Measurements from ENCODE around the gene CALY.

DNA sequence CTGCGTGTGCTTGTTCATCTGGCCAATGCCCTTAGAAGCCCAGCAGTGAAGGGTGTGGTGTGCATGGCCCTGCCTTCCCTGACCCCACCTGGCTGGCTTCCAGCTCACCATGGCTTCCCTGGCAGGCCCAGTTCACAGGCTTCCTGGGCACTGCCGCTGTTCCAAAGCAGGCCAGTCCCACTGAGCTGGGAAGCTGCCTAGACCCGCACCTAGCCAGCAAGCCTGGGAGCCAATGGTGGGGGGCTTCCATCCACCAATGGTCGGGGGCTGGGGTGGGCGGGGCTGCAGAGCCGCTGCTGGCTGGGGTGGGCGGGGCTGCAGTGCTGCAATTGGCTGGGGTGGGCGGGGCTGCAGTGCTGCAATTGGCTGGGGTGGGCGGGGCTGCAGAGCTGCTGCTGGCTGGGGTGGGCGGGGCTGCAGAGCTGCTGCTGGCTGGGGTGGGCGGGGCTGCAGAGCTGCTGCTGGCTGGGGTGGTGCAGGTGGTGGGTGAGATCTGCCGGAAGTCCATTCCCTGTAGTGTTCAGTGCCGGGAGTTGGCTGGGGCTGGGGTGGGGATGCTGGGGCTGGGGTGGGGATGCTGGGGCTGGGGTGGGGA is 12.4 kb downstream of the CALY start:
- TF ChIP-seq, protein P1, sequence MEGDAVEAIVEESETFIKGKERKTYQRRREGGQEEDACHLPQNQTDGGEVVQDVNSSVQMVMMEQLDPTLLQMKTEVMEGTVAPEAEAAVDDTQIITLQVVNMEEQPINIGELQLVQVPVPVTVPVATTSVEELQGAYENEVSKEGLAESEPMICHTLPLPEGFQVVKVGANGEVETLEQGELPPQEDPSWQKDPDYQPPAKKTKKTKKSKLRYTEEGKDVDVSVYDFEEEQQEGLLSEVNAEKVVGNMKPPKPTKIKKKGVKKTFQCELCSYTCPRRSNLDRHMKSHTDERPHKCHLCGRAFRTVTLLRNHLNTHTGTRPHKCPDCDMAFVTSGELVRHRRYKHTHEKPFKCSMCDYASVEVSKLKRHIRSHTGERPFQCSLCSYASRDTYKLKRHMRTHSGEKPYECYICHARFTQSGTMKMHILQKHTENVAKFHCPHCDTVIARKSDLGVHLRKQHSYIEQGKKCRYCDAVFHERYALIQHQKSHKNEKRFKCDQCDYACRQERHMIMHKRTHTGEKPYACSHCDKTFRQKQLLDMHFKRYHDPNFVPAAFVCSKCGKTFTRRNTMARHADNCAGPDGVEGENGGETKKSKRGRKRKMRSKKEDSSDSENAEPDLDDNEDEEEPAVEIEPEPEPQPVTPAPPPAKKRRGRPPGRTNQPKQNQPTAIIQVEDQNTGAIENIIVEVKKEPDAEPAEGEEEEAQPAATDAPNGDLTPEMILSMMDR (IDR thresholded peaks at IDR 0.05) = no peak
- no peak for TF ChIP-seq POLR2A (IDR thresholded peaks at IDR 0.05)
